ENCODE results near the gene EPHB1.

Gene EPHB1

DNA sequence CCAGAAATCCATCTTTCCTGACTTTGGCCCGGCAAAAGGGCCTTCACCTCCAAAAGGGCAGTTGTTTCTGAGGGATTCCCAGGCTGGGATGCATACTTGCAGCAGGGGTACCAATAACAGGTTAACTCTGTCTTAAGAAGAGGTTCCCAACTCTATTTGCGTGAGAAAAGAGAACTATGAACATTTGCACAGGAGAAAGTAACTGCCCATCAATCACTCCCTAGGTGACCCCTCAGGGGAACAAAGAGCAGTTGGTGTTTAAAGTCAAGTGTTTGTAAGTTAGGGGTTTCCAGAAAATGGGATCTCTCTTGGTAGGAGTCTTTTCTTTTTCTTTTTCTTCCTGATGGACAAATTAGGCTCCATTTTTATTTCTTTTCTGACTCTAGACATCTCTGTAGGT is 97.3 kb downstream of the EPHB1 start:
- Histone ChIP-seq H3K27ac (no peak overlapping the region), H3K27me3 (replicated peaks) (no peaks in the 10 kb centered on the region), H3K36me3 (replicated peaks) (no peaks in the 10 kb centered on the region), H3K4me3 (ENCODE audit: low read depth, low read length) (no peak overlapping the region)
- TF ChIP-seq, protein P1, sequence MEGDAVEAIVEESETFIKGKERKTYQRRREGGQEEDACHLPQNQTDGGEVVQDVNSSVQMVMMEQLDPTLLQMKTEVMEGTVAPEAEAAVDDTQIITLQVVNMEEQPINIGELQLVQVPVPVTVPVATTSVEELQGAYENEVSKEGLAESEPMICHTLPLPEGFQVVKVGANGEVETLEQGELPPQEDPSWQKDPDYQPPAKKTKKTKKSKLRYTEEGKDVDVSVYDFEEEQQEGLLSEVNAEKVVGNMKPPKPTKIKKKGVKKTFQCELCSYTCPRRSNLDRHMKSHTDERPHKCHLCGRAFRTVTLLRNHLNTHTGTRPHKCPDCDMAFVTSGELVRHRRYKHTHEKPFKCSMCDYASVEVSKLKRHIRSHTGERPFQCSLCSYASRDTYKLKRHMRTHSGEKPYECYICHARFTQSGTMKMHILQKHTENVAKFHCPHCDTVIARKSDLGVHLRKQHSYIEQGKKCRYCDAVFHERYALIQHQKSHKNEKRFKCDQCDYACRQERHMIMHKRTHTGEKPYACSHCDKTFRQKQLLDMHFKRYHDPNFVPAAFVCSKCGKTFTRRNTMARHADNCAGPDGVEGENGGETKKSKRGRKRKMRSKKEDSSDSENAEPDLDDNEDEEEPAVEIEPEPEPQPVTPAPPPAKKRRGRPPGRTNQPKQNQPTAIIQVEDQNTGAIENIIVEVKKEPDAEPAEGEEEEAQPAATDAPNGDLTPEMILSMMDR (IDR thresholded peaks at IDR 0.05; ENCODE audit: low read depth, low read length, missing control alignments) = no peak
- in situ Hi-C loops (cut with HindIII; ENCODE audit: low pct_ligation_motif_present, low sequenced_read_pairs) = no loop called here
- no peak for DNase-seq

DNA sequence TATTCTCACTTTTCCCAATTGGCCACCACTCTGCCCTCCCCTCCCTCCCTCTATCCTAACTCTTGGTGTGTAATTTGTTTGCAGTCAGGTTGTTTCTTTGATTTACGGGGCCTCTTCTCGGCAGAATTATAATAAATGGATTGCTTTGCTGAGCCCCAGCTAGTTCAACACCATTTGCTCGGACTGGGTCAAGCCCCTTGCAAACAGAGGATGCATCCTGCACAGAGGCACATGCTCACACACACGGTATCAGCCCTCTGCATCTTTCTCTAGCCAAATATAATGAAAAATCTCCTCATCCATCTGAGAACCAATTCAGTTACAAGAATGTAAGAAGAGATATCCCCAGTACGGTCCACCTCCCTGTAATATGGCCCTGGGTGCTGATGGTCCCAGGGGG is 97.7 kb downstream of the EPHB1 start:
- TF ChIP-seq, protein P1 (IDR thresholded peaks at IDR 0.05; ENCODE audit: low read depth, low read length, missing control alignments) = no peak
- Histone ChIP-seq H3K27ac (no peak overlapping the region), H3K4me3 (ENCODE audit: low read depth, low read length) (no peak overlapping the region), H3K36me3 (replicated peaks) (no peaks in the 10 kb centered on the region), H3K27me3 (replicated peaks) (no peaks in the 10 kb centered on the region)
- in situ Hi-C loops (cut with HindIII; ENCODE audit: low pct_ligation_motif_present, low sequenced_read_pairs) = no loop called here
- no peak for DNase-seq

DNA sequence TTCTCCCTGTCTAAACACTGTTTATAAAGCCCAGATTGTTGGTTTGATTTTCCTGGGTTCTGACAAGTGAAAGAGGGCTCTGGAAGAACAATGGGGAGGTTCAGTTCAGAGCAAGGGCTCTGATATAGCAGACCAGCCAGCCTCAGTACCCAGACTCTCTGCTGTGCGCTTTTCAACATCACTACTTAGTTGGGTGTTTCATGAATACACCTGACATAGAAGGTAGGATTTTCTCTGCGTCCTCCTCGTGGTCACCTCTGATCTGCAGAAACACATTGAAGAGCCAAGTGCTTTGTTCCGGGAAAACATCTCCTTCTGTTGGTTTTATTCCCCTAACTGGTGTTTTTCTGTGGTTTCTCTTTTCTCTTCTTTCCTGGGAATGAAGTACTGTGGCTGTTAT is 99.5 kb downstream of the EPHB1 start:
- DNase-seq = no peak
- Histone ChIP-seq H3K4me3 (ENCODE audit: low read depth, low read length) (no peak overlapping the region), H3K27me3 (replicated peaks) (no peaks in the 10 kb centered on the region), H3K27ac (no peak overlapping the region), H3K36me3 (replicated peaks) (no peaks in the 10 kb centered on the region)
- TF ChIP-seq, protein P1 (IDR thresholded peaks at IDR 0.05; ENCODE audit: low read depth, low read length, missing control alignments) = no peak
- in situ Hi-C loops (cut with HindIII; ENCODE audit: low pct_ligation_motif_present, low sequenced_read_pairs) = no loop called here

DNA sequence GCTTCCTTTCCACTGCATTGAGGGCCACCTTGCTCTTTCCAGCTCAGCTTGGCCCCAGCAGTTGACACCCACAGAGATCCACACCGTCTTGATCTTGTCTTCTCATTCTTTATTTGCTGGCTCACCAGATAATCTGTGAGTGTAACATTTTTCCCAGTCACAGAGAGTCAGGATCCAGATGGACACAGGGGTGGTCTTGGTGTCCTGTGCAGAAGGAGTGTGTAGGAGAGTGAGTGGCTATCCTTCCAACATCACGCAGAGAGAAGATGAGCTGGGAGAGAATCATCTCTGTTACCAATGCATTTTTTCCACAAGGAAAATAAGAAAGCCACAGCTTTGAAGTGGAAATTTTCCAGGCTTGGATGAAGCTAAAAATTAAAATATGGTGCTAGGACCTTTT is 100.1 kb downstream of the EPHB1 start:
- no peak overlapping the region for H3K4me3 ChIP-seq (ENCODE audit: low read depth, low read length)
- TF ChIP-seq, protein P1 (IDR thresholded peaks at IDR 0.05; ENCODE audit: low read depth, low read length, missing control alignments) = no peak
- H3K27me3 ChIP-seq (replicated peaks) = no peaks in the 10 kb centered on the region
- no peak overlapping the region for H3K27ac ChIP-seq
- no peaks in the 10 kb centered on the region for H3K36me3 ChIP-seq (replicated peaks)
- in situ Hi-C loops (cut with HindIII; ENCODE audit: low pct_ligation_motif_present, low sequenced_read_pairs) = no loop called here
- no peak for DNase-seq

DNA sequence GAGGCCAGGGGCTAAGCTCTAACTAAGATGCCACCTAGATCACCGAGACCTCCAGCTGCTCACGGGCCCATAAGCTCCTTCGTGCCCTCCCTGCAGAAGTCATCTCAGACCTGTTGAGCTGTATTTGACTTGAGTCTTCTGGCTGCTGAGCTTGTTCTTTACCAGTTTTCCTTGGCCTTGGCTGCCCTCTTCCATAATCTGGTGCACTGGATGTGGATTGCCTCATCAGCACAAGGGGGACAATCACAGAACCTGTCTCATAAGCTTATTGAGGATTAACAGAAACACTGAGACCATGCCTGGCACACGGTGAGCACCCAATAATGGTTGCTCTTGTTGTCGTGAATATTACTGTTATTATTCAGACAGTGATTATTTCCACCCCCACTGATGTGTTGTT is 101.1 kb downstream of the EPHB1 start:
- H3K27me3 ChIP-seq (replicated peaks) = no peaks in the 10 kb centered on the region

DNA sequence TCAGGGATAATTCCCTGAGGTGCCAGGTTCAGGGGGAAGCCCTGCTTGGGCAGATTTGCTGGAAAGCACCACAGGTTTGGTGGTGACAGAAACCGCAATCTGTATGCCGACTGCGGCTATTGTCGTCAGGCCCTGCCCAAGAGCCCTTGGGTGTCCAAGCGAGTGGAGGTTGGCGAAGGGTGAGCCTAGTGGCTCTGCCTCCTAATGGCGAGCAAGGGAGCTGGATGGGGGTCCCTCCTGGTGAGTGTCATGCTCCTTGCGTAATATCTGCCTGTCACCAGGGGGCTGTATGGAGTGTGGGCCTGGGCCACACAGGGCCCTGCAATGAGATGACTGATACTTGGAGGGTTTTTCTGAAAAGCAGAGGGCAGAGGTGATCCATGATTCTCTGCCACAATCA is 101.6 kb downstream of the EPHB1 start:
- Histone ChIP-seq H3K36me3 (replicated peaks) (no peaks in the 10 kb centered on the region), H3K27me3 (replicated peaks) (no peaks in the 10 kb centered on the region)
- in situ Hi-C loops (cut with HindIII; ENCODE audit: low pct_ligation_motif_present, low sequenced_read_pairs) = no loop called here

More for the DNA sequence above, 101.1 kb downstream of the EPHB1 start:
- H3K27ac ChIP-seq = no peak overlapping the region
- H3K36me3 ChIP-seq (replicated peaks) = no peaks in the 10 kb centered on the region
- no peak for DNase-seq
- in situ Hi-C loops (cut with HindIII; ENCODE audit: low pct_ligation_motif_present, low sequenced_read_pairs) = no loop called here
- TF ChIP-seq, protein P1 (IDR thresholded peaks at IDR 0.05; ENCODE audit: low read depth, low read length, missing control alignments) = no peak
- no peak overlapping the region for H3K4me3 ChIP-seq (ENCODE audit: low read depth, low read length)

More for the DNA sequence above, 101.6 kb downstream of the EPHB1 start:
- no peak overlapping the region for H3K27ac ChIP-seq
- no peak for DNase-seq
- TF ChIP-seq, protein P1 (IDR thresholded peaks at IDR 0.05; ENCODE audit: low read depth, low read length, missing control alignments) = no peak
- H3K4me3 ChIP-seq (ENCODE audit: low read depth, low read length) = no peak overlapping the region

Measured in brain microvascular endothelial cell (primary cell).